ENCODE measurements around the gene GSTO2.

Gene GSTO2

GRCh38 chr10:104234934-104235333 lies 34.0 kb upstream of the GSTO2 start:
- no peak for TF ChIP-seq CTCF (IDR thresholded peaks at IDR 0.05)

GRCh38 chr10:104235801-104236200 lies 33.2 kb upstream of the GSTO2 start:
- TF ChIP-seq CTCF (IDR thresholded peaks at IDR 0.05), result no peak

- TF ChIP-seq CTCF (IDR thresholded peaks at IDR 0.05), result no peak
Measured at GRCh38 chr10:104240078-104240477, 28.9 kb upstream of the GSTO2 start.

- no peak for TF ChIP-seq CTCF (IDR thresholded peaks at IDR 0.05)
Measured at GRCh38 chr10:104242545-104242944, 26.4 kb upstream of the GSTO2 start.

- TF ChIP-seq CTCF (IDR thresholded peaks at IDR 0.05), result no peak
Measured at GRCh38 chr10:104243512-104243911, 25.5 kb upstream of the GSTO2 start.

GRCh38 chr10:104245066-104245632 lies 23.8 kb upstream of the GSTO2 start:
- no peak for TF ChIP-seq CTCF (IDR thresholded peaks at IDR 0.05)

GRCh38 chr10:104246976-104247375 lies 22.0 kb upstream of the GSTO2 start:
- TF ChIP-seq CTCF (IDR thresholded peaks at IDR 0.05), result no peak

GRCh38 chr10:104247513-104248146 lies 21.4 kb upstream of the GSTO2 start:
- no peak for TF ChIP-seq CTCF (IDR thresholded peaks at IDR 0.05)
